H1 (cell line): ENCODE results near the gene NTPCR. TPM values are rescaled to one million over a fixed set of nuclear protein-coding genes. Genes with fewer than 3 reads are reported as not detected.

Source experiments
- CTCF ChIA-PET: fragments of 300-600 bp; sonication (Branson Sonifier 250); formaldehyde crosslinking; loops from one replicate; lab custom pipeline; 2021; ENCODE audit not compliant: partially characterized antibody; lab: Charles Lee
- POLR2A ChIA-PET: fragments of 300-600 bp; sonication (Branson Sonifier 250); formaldehyde crosslinking; loops from one replicate; lab custom pipeline; 2021; ENCODE audit warnings: inconsistent platforms; ENCODE audit not compliant: partially characterized antibody; lab: Charles Lee
- DNase-seq, 2 experiments: peaks; one replicate each; pipeline versions ENCODE4 v3.0.0 to v3.0.0-alpha.2; 2010 to 2022; ENCODE audit warnings: low spot score in 2 of 2, low read depth in 1 of 2, mixed read lengths in 1 of 2
- FAIRE-seq: peaks from 2 replicates; lab custom pipeline; 2011; peaks lifted over from hg19 to GRCh38; lab: Jason Lieb, UNC
- H2AFZ ChIP-seq: 2 replicates; pipeline ENCODE4 v1.8.1; 2012; ENCODE audit warnings: low read length, inconsistent platforms
- H2AK5ac ChIP-seq: 2 replicates; pipeline ENCODE4 v1.6.1; 2013; ENCODE audit warnings: low read depth, low read length
- H2BK120ac ChIP-seq: replicated peaks from 2 replicates; pipeline ENCODE3; 2013; ENCODE audit warnings: low read depth, low read length, inconsistent platforms
- H2BK12ac ChIP-seq: 2 replicates; pipeline ENCODE4 v1.6.1; 2013; ENCODE audit warnings: low read depth, low read length
- H2BK15ac ChIP-seq: 2 replicates; pipeline ENCODE4 v1.6.1; 2013; ENCODE audit warnings: low read length
- H2BK20ac ChIP-seq: 2 replicates; pipeline ENCODE4 v1.6.1; 2013; ENCODE audit warnings: low read length
- H2BK5ac ChIP-seq: 2 replicates; pipeline ENCODE4 v1.6.1; 2013; ENCODE audit warnings: low read depth, low read length
- H3K14ac ChIP-seq: 2 replicates; pipeline ENCODE4 v1.6.1; 2013; ENCODE audit warnings: inconsistent platforms; ENCODE audit not compliant: insufficient read length
- H3K18ac ChIP-seq: 2 replicates; pipeline ENCODE4 v1.6.1; 2013; ENCODE audit warnings: low read length; ENCODE audit errors: extremely low read depth
- H3K23ac ChIP-seq: 2 replicates; pipeline ENCODE4 v1.6.1; 2013; ENCODE audit warnings: inconsistent platforms; ENCODE audit not compliant: insufficient read length
- H3K23me2 ChIP-seq: 2 replicates; pipeline ENCODE4 v1.6.1; 2013; ENCODE audit warnings: low read depth, low read length
- H3K27ac ChIP-seq: 2 replicates; pipeline ENCODE4 v1.6.1; 2011; ENCODE audit warnings: low read depth, low read length, inconsistent platforms
- H3K27me3 ChIP-seq, 4 experiments: replicated peaks in 1 of 4; 1 replicate in 1 of 4; 2 replicates in 3 of 4; pipeline versions ENCODE4 v1.6.1 to v1.8.1; 2011 to 2013; ENCODE audit warnings: low read length in 3 of 4, mild to moderate bottlenecking in 3 of 4, inconsistent platforms in 2 of 4, mixed read lengths in 2 of 4, moderate library complexity in 1 of 4; ENCODE audit not compliant: control insufficient read depth in 3 of 4, insufficient read depth in 3 of 4; ENCODE audit errors: extremely low read depth in 1 of 4
- H3K36me3 ChIP-seq, 4 experiments: 2 replicates each; pipeline versions ENCODE4 v1.6.1 to v1.8.1; 2011 to 2013; ENCODE audit warnings: mild to moderate bottlenecking in 4 of 4, low read length in 3 of 4, moderate library complexity in 2 of 4, control low read depth in 1 of 4, inconsistent platforms in 1 of 4; ENCODE audit not compliant: insufficient read depth in 4 of 4, control insufficient read depth in 2 of 4
- H3K4ac ChIP-seq: replicated peaks from 2 replicates; pipeline ENCODE3; 2013; ENCODE audit warnings: low read length, low read depth, mixed read lengths, inconsistent platforms; ENCODE audit not compliant: insufficient read length
- H3K4me1 ChIP-seq, 4 experiments: replicated peaks in 1 of 4; 1 replicate in 1 of 4; 2 replicates in 3 of 4; pipeline versions ENCODE4 v1.6.1 to v1.8.1; 2011 to 2013; ENCODE audit warnings: low read length in 3 of 4, inconsistent platforms in 2 of 4, mixed read lengths in 1 of 4; ENCODE audit not compliant: insufficient read depth in 4 of 4, control insufficient read depth in 3 of 4
- H3K4me2 ChIP-seq, 2 experiments: 2 replicates each; pipeline versions ENCODE4 v1.6.1 to v1.8.1; 2011 to 2013; ENCODE audit warnings: low read depth in 2 of 2, low read length in 2 of 2, control low read depth in 1 of 2, inconsistent platforms in 1 of 2, mild to moderate bottlenecking in 1 of 2; ENCODE audit not compliant: insufficient read depth in 1 of 2
- H3K4me3 ChIP-seq, 4 experiments: fragments of 200-600, 300-600 bp in 1 of 4; sonication (generic), shearing (Covaris generic), sonication (Bioruptor Twin) in 1 of 4; 2 replicates each; pipeline versions ENCODE4 v1.5.1 to v1.8.1; 2011 to 2016; ENCODE audit warnings: low read length in 4 of 4, low read depth in 3 of 4, control low read depth in 2 of 4, inconsistent platforms in 2 of 4, mild to moderate bottlenecking in 2 of 4, mixed read lengths in 1 of 4, moderate library complexity in 1 of 4; ENCODE audit not compliant: insufficient read depth in 2 of 4; ENCODE audit errors: extremely low read depth in 1 of 4
- H3K56ac ChIP-seq: replicated peaks from 2 replicates; pipeline ENCODE3; 2013; ENCODE audit warnings: low read depth, mild to moderate bottlenecking, mixed read lengths, low read length, inconsistent platforms; ENCODE audit not compliant: insufficient read length
- H3K79me1 ChIP-seq: 2 replicates; pipeline ENCODE4 v1.6.1; 2013; ENCODE audit warnings: low read depth, low read length, control low read depth
- H3K79me2 ChIP-seq, 2 experiments: 2 replicates each; pipeline versions ENCODE4 v1.6.1 to v1.8.1; 2012 to 2013; ENCODE audit warnings: low read length in 2 of 2, mild to moderate bottlenecking in 2 of 2, inconsistent platforms in 1 of 2; ENCODE audit not compliant: insufficient read depth in 2 of 2, control insufficient read depth in 1 of 2
- H3K9ac ChIP-seq, 4 experiments: replicated peaks in 1 of 4; 1 replicate in 1 of 4; 2 replicates in 3 of 4; pipeline versions ENCODE4 v1.6.1 to v1.8.1; 2011 to 2013; ENCODE audit warnings: low read depth in 3 of 4, low read length in 3 of 4, control low read depth in 2 of 4, mild to moderate bottlenecking in 2 of 4, moderate library complexity in 2 of 4, inconsistent platforms in 1 of 4; ENCODE audit errors: extremely low read depth in 1 of 4
- H3K9me3 ChIP-seq, 2 experiments: 2 replicates each; pipeline versions ENCODE4 v1.6.1 to v1.8.1; 2012 to 2013; ENCODE audit warnings: mild to moderate bottlenecking in 2 of 2, moderate library complexity in 2 of 2, control low read depth in 1 of 2, inconsistent platforms in 1 of 2, low read depth in 1 of 2, low read length in 1 of 2, mixed read lengths in 1 of 2; ENCODE audit not compliant: insufficient read depth in 2 of 2
- H4K20me1 ChIP-seq, 2 experiments: replicated peaks in 1 of 2; 2 replicates each; pipeline versions ENCODE3 to v1.8.1; 2011 to 2013; ENCODE audit warnings: inconsistent platforms in 2 of 2, low read length in 2 of 2, mild to moderate bottlenecking in 1 of 2; ENCODE audit not compliant: insufficient read depth in 2 of 2, control insufficient read depth in 1 of 2
- H4K5ac ChIP-seq: 2 replicates; pipeline ENCODE4 v1.6.1; 2013; ENCODE audit warnings: low read length, low read depth, mixed read lengths, inconsistent platforms; ENCODE audit not compliant: insufficient read length
- H4K8ac ChIP-seq: 2 replicates; pipeline ENCODE4 v1.8.0; 2013; ENCODE audit warnings: mild to moderate bottlenecking, moderate library complexity, low read length, inconsistent platforms; ENCODE audit not compliant: insufficient read depth; ENCODE audit errors: extremely low read depth
- H4K91ac ChIP-seq: replicated peaks from 2 replicates; pipeline ENCODE3; 2013; ENCODE audit warnings: low read length, mixed read lengths, inconsistent platforms; ENCODE audit not compliant: insufficient read length
- CREB1 ChIP-seq: IDR thresholded peaks from 2 replicates; pipeline ENCODE4 v1.6.1; 2012; ENCODE audit warnings: inconsistent platforms
- EZH2 ChIP-seq: fragments of 200-600 bp; sonication (generic); IDR thresholded peaks from 2 replicates; pipeline ENCODE4 v1.7.1; 2012; ENCODE audit warnings: low read depth, mild to moderate bottlenecking, moderate library complexity, low read length, inconsistent platforms; ENCODE audit not compliant: severe bottlenecking
- FOSL1 ChIP-seq: IDR thresholded peaks from 2 replicates; pipeline ENCODE4 v1.6.1; 2011; ENCODE audit warnings: mild to moderate bottlenecking, low read depth, low read length, moderate library complexity; ENCODE audit not compliant: insufficient read depth
- GABPA ChIP-seq: IDR thresholded peaks from 2 replicates; pipeline ENCODE4 v1.6.1; 2011; ENCODE audit warnings: mild to moderate bottlenecking, low read length, moderate library complexity, borderline replicate concordance; ENCODE audit not compliant: insufficient read depth
- HDAC2 ChIP-seq, 2 experiments: fragments of 300-600 bp in 1 of 2; sonication (generic) in 1 of 2; IDR thresholded peaks; 2 replicates each; pipeline ENCODE4 v1.6.1; 2011 to 2012; ENCODE audit warnings: low read depth in 2 of 2, low read length in 2 of 2, mild to moderate bottlenecking in 2 of 2, moderate library complexity in 2 of 2, borderline replicate concordance in 1 of 2, inconsistent platforms in 1 of 2
- HDAC6 ChIP-seq: IDR thresholded peaks from one replicate; pipeline ENCODE4 v1.7.1; 2012; ENCODE audit warnings: low read depth, mild to moderate bottlenecking, inconsistent platforms, low read length, moderate library complexity
- RAD21 ChIP-seq, 2 experiments: IDR thresholded peaks in 1 of 2; conservative IDR thresholded peaks in 1 of 2; 2 replicates each; pipeline ENCODE4 v1.6.1; 2011; ENCODE audit warnings: low read depth in 2 of 2, low read length in 2 of 2, improper control_type of control experiment in 1 of 2, inconsistent platforms in 1 of 2, mild to moderate bottlenecking in 1 of 2, moderate library complexity in 1 of 2
- SIN3A ChIP-seq, 2 experiments: IDR thresholded peaks in 1 of 2; conservative IDR thresholded peaks in 1 of 2; 2 replicates each; pipeline ENCODE4 v1.6.1; 2011 to 2012; ENCODE audit warnings: low read length in 2 of 2, improper control_type of control experiment in 1 of 2, low read depth in 1 of 2, mild to moderate bottlenecking in 1 of 2
- WGBS, 2 experiments: shearing (Covaris generic) in 1 of 2; methylation state at CpG; one replicate each; pipeline versions ENCODE4 v1.1.6 to v1.1.7; 2013 to 2015; ENCODE audit warnings: low lambda C conversion rate in 2 of 2, mixed read lengths in 2 of 2, inconsistent platforms in 1 of 2, low coverage in 1 of 2, missing lambda C conversion rate in 1 of 2; ENCODE audit not compliant: insufficient replicate concordance in 2 of 2, insufficient coverage in 1 of 2, insufficient read length in 1 of 2; ENCODE audit errors: extremely low coverage in 1 of 2, missing lambda C conversion rate in 1 of 2; 5-methylcytosine and 5-hydroxymethylcytosine counted together
- polyA plus RNA-seq, 7 experiments: library from polyadenylated mRNA; depleted of rRNA in 3 of 7; stranded (reverse) in 5 of 7; unstranded in 2 of 7; fragments of >200 nt in 5 of 7; fragments of 200-250 nt in 2 of 7; gene quantifications; 1 replicate in 5 of 7; 2 replicates in 1 of 7; 4 replicates in 1 of 7; pipeline versions ENCODE4 v1.2.1 to v1.2.3, GENCODE V29; 2011 to 2013; ENCODE audit warnings: missing spikeins in 2 of 7, mixed read lengths in 2 of 7
- total RNA-seq: library from RNA; stranded (reverse); fragmentation: NEBNext Ultra II Directional; extraction: Animal tissue kit (Norgen Biotek cat#: 25700); gene quantifications from 2 replicates; pipeline ENCODE4 v1.2.1, GENCODE V29; 2021

The NTPCR gene
- total and polyA plus RNA-seq, 2 of the 8 experiments (the other 6 are each of a cell fraction or from before 2014, with no cell fraction given): 22.6 to 73.1 TPM

- FAIRE-seq (no peak), DNase-seq (no peak)
- Histone ChIP-seq H3K23ac (no peak overlapping the region), H3K4me1 (no peaks in the 10 kb centered on the region), H3K9ac (no peak overlapping the region), H2BK120ac (no peak overlapping the region), H3K79me2 (no peaks in the 10 kb centered on the region), H3K79me1 (no peaks in the 10 kb centered on the region; the same call in 1 of the 2 replicates), H2AFZ (no peak overlapping the region), H4K5ac (no peak overlapping the region), H3K27me3 (no peaks in the 10 kb centered on the region), H3K18ac (no peak overlapping the region), H2BK12ac (no peak overlapping the region), H3K4me3 (no peak overlapping the region), H2AK5ac (no peak overlapping the region), H3K4me2 (no peak overlapping the region), H3K27ac (no peak overlapping the region), H4K20me1 (no peaks in the 10 kb centered on the region), H3K36me3 (peaks cover 7 to 69% (median 31%) of the 10 kb centered on the region in 4 experiments), H3K56ac (no peak overlapping the region), H4K8ac (no peak overlapping the region), H2BK15ac (no peak overlapping the region), H3K9me3 (peaks cover 12 to 19% of the 10 kb centered on the region in 2 experiments), H2BK5ac (no peak overlapping the region), H4K91ac (no peak overlapping the region), H3K23me2 (no peaks in the 10 kb centered on the region), H3K4ac (no peak overlapping the region), H2BK20ac (no peak overlapping the region), H3K14ac (no peak overlapping the region)
- 87% methylated on average over 2 of the region's 2 CpGs; no CpG with 5 or more reads in 1 of the 2 experiments for WGBS, 2 experiments
- ChIA-PET POLR2A (no interaction called here), CTCF (no interaction called here)
- no peak for TF ChIP-seq EZH2
- no peak for TF ChIP-seq FOSL1
- no peak for TF ChIP-seq HDAC2 (IDR thresholded peaks at IDR 0.05; ENCODE audit: borderline replicate concordance in 1 of 2, low read depth in 2 of 2, low read length in 2 of 2)
- no peak for TF ChIP-seq HDAC6
- TF ChIP-seq CREB1: no peak
- no peak for TF ChIP-seq RAD21 (IDR thresholded peaks at IDR 0.05 in 1 of 2, conservative IDR thresholded peaks at IDR 0.05 in 1 of 2; ENCODE audit: low read depth in 2 of 2, low read length in 2 of 2)
- no peak for TF ChIP-seq GABPA
- TF ChIP-seq SIN3A (conservative IDR thresholded peaks at IDR 0.05 in 1 of 2, IDR thresholded peaks at IDR 0.05 in 1 of 2; ENCODE audit: low read depth in 1 of 2, low read length in 2 of 2): no peak
These were observed 44.8 kb downstream of the NTPCR start for GRCh38 chr1:232995189-232995588.
